MV-4-11 (cell line): ENCODE results near the gene TAB3.
A peak's percentile ranks its signal among the peaks of the same experiment; 100 is the strongest.

Experiments used
- DNase-seq: peaks from one replicate; lab custom pipeline; 2025; lab: John Stamatoyannopoulos, UW

The TAB3 gene

DNA sequence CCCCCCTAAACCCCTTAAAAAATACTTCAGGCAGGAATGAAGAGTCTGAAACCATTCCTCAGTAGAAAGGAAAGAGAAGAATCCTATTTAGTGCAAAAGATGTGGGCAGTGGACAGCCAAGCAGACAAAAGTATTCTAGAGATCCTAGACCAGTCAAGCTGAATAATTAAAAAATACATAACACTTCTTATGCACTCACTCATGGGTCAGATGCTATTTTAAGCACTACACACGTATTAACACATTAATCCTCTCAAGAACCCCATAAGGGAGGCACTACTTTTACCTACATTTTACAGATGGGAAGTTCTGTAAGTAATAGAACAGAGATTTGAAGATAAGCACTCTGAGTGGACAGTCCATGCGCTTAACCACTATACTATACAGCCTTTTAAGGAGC lies 5.9 kb downstream of the TAB3 start:
- DNase-seq, result no peak

DNA sequence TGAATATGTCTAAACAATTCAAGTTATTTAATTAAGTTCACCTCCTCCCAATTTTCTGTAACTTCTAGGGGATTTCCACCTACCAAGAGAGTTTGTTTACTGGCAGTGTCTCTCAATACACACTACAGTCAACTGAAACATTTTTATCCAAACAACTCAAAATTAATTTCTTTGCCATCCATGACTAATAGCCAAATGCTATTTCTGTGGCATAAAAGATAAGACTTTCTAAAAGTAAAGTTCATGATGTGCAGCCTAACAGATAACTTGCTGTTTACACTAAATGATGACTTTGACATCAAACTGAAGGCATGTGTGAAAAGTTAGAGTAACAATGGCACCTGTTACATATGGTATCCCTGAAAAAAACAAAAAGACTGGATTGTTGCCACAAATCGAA lies 7.3 kb downstream of the TAB3 start:
- DNase-seq, result no peak

DNA sequence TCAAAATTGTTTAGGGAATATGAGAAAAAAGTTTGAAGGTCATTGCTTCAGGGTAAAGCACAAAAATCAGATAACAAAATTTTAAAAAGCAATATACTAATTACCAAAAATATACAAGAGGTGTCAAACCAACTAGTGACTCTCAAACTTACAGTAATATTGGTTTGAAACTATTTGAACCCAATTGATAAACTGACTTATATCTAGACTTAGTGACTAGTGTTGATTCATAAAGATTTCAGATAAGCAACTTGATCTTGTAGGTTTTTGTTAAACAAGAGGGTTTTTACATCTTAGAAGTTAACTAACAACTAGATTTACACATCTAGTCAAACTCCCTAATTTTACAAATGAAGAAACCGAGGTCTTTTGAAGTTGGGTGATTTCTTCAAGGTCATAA lies 7.7 kb downstream of the TAB3 start:
- DNase-seq, result no peak

DNA sequence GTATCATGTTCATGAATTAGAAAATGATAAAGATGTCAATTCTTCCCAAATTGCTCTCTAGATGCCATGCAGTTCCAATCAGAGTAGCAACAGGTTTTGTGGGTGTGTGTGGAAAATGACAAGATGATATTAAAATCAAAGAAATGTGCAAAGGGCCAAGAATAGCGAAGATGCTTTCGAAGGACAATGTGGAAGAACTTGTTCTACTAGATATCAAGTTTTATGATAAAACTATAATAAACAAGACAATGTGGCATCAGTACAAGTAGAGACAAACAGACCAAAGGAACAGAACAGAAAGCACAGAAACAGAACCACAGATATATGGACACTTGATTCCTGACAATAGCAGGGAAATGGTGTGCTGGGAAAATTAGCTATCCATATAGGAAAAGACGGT lies 9.0 kb downstream of the TAB3 start:
- DNase-seq, result no peak

DNA sequence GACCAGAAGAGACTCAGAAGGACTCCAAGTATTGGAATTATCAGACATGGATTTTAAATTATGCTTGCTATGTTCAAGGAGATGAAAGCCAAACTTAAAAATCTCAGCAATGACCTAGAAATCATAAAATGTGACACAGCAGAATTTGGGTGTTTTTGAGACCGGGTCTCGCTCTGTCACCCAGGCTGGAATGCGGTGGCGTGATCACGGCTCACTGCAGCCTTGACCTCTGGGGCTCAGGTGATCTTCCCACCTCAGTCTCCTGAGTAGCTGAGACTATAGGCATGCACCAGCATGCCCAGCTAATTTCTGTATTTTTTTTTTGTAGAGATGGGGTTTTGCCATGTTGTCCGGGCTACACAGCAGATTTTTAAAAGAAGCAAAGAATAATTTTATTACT lies 12.7 kb downstream of the TAB3 start:
- no peak for DNase-seq

DNA sequence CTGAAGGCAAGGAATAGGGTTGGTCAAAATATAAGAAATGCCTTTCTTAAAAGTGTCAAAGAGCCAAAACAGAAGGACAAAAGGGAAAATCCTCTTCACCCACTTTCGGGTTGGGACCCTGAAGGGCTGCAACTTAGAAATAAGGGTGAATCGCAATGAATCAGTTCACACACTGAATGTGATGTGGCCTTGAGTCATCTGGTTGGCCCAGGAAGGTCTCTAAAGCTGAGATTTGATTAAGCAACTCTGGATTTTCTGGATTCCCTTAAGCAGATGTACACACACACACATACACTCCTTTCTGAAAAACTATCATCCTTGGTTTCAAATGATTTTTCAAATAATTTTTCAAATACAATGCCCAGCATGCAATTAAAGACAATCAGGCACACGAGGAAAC lies 13.1 kb downstream of the TAB3 start:
- DNase-seq, result no peak

DNA sequence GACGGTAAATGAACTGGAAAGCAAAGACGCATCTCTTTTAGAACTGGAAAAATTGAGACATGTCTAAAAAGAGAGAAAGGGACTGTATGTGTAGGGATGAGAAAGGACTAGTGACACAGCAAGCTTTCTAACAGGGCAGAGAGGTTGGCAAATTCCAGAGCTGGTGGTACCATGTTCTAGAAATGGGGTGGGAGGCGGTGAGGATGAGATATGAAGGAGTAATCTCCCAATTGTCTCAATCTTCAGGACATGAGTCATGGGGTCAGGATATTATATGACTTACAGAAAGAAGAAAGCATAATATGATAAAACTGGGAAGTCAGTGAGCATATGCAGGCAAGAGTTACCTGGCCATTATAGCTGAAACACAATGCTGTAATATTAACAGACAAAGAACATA lies 14.2 kb downstream of the TAB3 start:
- DNase-seq, result no peak

DNA sequence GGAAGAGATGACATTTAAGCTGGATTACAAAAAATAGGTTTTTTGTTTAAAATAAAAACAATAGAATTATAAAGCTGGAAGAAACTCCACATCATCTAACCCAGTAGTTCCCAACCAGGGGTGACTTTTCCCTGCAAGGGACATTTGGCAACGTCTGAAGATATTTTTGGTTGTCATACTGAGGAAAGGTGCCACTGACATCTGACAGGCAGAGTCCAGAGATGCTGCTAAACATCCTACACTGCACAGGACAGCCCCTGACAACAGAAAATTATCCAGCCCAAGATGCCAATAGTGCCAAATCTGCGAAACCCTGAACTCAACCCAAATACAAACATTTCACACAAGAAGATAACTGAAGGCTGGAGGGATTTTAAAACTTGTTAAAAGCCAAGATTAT lies 18.5 kb downstream of the TAB3 start:
- DNase-seq, result no peak

DNA sequence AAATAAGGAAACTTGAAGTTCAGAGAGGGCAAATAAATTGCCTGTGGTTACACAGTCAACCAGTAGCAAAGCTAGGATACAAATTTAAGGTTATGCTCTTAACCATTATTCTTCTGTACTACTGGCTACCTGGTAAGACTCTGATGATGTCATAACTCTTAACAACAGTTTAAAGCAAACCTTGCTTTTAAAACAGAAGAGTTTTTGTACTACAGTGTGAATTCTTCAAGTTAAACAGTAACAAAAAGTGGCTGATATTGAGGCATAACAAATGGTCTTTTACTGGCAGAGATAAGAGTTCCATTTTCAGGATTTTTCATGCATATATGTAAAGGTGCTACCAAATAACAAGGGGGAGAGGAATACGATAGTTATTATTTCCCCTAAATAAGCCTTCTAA lies 23.4 kb downstream of the TAB3 start:
- no peak for DNase-seq

DNA sequence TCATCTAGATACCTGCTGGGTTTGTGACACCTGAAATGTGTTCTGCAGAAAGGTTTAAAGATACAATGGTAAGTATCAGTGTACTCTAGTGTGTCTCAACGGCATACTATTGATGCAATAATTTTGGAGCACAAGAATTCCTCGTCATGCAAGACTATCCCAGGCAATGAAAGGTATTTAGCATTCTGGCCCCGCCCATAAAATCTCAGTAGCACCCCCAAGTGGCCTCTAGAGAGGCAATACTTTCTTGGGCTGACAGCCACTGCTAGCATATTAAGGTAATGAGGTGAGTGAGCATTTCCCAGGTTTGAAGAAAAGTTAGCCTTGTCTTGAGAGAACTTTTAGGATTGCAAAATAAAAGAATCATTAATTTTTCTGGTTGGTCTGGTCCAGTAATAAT lies 24.0 kb downstream of the TAB3 start:
- no peak for DNase-seq

DNA sequence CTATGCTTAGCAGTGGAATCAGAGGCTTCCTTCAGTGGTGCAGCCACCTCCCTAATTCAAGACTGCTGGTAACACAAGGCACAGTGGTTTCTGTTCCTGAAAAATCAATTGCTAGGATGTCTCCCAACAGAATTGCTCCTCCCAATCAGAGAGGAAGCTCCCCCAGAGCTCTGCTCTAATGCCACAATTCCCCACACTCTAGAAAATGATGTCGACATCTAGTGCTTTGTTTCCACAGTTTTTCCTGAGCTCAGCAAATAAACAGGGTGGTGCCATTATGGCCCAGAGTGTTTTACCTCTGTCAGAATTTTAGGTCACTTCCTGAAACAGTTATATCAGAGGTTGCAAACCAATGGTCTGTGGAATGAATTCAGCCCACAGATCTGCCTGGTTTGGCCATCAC lies 24.7 kb downstream of the TAB3 start:
- peak; percentile 86 for DNase-seq

DNA sequence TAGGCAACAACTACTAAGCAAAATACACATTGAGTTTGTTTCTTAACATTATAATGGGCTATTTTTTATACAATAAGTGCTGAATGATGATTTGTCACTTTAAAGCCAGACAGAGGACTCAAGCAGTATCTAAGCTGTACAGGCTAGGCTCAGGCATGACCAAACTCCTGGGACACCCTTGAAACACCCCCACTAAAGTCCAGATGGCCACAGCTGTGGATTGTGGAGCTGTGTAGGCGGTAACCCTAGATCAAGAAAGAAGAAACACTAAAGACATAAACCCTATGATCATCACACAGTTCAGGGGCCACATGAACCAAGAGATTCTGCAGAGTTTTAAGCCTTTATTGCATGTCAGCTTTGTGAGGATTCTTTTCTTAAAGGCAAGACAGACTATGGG lies 25.1 kb downstream of the TAB3 start:
- no peak for DNase-seq

DNA sequence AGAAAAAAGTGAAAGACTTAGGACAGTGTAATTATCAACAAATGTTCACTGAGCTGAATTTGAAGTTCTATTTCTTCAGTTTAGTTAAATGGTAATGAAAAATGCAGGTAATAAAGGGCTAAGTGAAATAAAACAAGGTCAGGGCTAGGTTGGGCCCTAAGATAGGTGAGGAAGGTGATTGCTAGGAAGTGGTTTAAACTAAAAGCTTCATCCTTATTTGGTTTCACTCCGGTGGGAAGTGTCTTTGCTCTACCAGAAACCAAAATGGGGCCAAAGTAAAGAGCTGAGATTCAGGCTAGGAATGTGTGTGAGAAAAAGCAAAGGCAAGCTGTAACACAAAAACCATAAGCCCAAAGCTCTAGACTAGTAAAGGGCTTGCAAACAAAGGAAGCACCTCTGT lies 31.0 kb downstream of the TAB3 start:
- DNase-seq, result no peak

DNA sequence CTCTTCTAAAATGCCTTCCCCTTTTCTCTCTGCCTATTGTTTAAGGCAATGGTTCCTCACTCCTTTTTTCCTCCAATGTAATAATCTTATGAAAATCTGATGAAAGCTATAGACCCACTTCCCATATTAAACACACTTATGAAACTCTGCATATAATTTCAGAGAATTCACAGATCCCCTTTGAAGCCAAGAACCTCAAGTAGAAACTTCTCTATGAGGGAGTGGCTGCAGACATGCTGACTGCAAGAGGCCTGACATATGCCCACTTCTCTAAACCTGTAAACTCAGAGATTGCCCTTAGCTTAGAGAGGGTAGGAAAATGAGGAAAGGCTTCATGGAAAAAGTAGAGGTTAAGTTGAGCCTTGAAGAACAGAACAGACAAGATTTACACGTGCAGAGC lies 37.6 kb downstream of the TAB3 start:
- DNase-seq, result peak; percentile 66

DNA sequence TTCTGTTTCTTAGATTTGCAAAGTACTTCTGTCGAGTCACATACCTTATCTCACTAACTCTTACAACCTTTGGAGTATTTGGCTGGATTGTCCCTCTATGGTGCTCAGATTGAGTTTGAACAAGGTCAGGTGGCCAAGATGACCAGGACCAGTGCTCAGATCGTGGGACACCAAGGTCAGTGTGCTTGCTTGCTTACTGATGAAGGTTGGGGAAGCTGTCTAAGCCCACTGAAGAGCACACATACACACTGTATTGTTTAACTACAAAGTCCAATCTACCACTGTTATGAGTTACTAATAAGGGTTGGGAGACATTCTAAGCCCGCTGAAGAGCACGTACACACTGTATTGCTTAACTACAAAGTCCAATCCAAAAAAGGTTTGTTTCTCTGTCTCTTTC lies 53.7 kb downstream of the TAB3 start:
- DNase-seq, result no peak

DNA sequence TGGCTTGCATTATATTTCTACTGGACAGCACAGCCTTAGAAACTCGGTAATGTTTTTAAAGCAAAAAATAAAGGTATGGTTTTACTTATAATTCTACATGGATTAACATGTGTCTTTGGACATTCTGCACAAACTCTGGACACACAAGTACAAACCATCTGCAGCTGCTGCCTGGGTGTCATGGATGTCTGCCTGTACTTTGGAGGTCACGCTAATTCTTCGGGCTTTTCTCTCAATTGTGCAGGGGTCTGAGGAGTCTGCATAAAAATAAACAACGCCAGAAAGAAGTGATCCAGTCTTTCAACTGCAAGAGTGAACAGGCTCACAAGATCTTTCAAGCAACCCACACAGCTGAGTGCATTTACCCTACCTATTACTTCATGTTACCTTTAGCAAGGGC lies 55.2 kb downstream of the TAB3 start:
- DNase-seq, result no peak

DNA sequence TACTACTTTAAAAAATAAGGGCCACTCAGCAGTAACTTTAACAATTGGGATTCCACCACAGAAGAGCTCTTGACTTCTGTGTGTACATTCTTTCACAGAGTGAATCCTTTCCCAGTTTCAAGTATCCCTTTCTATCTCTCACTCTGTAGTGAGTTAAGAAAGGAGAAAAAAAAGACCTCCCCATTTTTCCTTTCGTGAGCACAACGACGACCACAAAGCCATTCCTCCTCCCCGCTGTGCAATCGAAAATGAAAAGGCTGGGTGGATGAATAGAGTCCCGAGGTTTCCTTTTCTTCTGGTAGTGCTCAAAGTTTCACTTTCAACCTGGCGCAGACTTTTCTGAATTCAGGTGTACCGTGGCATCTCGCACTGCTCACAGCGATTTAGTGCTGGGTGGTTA lies 58.0 kb downstream of the TAB3 start:
- DNase-seq, result no peak

DNA sequence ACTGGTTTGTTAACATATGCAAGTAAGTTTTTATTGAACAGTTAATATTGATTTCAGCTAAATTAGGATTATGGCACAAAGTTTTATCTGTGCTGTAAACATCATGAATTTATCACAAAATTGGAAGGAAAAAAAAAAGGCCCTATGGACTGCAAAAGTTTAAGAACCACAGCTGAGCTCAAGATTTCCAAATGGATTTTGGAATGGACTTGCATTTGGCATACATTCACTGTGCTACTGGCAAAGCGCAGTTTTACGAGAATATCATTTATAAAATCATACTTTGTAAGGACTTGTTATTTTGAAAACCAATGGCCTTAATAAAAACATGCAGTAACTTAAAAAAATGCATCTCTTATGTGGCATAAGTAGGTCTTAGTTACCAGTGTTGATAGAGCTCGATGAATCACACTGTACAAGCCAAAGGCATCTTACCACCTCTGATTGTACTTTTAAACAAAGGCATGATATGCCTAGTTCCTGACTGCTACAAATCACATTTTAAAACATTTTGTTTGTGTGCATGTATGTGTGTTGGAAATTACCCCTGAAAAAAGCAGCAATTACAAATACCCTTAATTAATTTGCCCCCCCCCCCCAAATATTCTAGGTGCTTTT lies 58.6 kb downstream of the TAB3 start:
- no peak for DNase-seq

DNA sequence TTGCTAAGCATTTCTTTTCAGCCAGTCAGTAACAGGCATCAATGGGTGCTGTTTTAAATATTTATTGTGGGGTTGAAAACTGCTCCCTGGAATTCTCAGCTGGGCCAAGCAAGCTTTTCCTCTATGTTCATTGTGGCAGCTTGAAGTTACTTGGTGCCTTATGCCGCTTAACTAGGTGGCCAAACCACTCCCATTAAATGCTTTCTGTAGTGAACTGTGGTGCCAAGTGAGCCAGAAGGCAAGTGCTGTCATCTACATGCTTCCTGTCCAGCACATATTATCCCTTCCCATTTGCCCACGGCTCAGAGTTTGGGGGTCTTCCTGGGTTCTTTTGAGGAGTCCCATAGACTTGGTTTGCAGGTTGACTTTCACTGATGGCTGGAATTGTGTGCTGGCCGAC lies 64.8 kb downstream of the TAB3 start:
- no peak for DNase-seq

DNA sequence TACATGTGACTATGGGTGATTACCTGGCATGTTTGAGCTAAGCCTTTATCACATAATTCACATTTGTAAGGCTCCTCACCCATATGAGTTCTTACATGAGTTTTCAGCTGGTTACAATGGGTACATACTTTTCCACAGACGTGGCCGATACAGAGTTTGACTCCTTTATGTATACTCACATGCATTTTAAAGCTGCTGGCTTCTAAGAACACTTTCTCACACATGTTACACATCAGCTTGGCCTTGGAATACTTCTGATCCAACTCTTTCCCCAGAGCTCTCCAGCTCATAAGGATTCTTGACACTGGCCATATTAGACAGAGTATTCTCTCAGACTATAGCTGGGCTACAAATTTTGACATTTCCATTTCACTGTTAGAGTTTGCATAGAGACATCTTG lies 66.3 kb downstream of the TAB3 start:
- DNase-seq, result no peak

DNA sequence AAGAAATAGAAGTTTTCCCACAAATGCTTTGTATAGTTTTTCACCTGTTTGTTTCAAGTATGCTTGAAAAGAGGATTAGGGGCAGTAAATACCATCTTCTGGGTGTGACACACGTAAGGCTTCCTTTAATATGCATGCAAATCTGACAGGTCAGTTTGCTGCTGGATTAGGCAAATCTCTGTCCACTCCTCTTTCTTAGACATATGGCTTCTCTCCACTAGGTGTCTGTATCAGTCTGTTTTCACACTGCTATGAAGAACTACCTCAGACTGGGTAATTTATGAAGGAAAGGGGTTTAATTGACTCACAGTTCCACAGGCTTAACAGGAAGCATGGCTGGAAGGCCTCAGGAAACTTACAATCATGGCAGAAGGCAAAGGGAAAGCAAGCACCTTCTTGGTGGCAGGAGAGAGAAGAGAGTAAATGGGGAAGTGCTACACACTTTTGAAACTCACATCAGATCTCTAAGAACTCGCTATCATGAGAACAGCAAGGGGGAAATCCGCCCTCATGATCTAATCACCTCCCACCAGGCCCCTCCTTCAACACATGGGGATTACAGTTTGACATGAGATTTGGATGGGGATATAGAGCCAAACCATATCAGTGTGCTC lies 66.9 kb downstream of the TAB3 start:
- DNase-seq, result peak; percentile 58

DNA sequence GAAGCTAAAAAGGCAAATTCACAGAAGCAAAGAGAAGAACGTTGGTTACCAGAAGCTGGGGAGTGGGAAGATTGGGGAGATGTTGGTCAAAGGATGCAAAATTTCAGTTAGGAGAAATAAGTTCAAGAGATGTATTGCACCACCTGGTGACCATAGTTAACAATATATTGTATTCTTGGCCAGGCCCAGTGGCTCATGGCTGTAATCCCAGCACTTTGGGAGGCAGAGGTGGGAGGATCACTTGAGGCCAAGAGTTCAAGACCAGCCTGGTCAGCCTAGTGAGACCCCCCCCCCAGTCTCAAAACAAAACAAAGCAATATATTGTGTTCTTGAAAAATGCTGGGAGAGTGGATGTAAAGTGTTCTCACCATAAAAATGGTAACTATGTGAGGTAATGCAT lies 67.9 kb downstream of the TAB3 start:
- DNase-seq, result peak; percentile 19

DNA sequence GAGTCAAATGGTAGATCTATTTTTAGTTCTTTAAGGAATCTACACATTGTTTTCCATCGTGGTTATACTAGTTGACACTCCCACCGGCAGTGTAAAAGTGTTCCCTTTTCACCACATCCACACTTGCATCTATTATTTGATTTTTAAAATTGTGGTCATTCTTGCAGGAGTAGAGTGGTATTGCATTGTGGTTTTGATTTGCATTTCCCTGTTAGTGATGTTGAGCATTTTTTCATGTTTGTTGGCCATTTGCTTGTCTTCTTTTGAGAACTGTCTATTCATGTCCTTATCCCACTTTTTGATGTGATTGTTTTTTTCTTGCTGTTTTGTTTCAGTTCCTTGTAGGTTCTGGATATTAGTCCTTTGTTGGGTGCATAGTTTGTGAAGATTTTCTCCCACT lies 70.0 kb downstream of the TAB3 start:
- no peak for DNase-seq

DNA sequence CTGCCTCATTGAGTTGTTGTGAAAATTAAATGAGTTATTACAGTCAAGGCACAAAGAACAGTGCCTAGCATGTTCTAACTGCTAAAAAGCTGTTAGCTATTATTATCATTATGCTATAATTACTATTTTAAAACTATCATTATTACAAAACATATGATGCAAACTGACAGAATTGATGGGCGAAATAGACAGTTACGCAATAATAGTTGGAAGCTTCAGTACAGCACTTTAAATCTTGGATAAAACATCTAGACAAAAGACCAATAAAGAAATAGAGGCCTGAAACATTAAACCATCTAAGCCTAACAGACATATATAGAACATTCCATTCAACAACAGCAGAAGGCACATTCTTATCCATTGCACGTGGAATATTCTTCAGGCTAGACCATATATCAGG lies 73.0 kb downstream of the TAB3 start:
- DNase-seq, result peak; percentile 3

DNA sequence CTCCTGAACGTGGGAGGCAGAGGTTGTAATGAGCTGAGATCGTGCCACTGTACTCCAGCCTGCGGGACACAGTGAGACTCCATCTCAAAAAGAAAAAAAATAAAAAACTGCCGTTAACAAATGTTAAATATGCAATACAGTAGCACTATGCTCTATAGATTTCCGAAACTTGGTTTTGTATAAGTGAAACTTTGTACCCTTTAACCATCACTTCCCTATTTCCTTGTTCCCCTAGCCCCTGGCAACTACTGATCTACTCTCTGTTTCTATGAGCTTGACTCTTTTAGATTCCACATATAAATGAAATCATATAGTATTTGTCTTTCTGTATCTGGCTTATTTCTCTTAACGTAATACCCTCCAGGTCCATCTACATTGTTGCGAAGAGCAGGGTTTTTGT lies 74.1 kb downstream of the TAB3 start:
- DNase-seq, result peak; percentile 80
